ENCODE data around the gene OR5AP2. TPM values are rescaled to one million over a fixed set of nuclear protein-coding genes. Genes with fewer than 3 reads are reported as not detected.
"Not testable (repeated sequence)": the region's sequence is repeated elsewhere in the genome, so short reads cannot be mapped to it uniquely, and the experiment has no call there.

OR5AP2 gene
- total RNA-seq, 2 donors from 2014 or later = not detected

DNA sequence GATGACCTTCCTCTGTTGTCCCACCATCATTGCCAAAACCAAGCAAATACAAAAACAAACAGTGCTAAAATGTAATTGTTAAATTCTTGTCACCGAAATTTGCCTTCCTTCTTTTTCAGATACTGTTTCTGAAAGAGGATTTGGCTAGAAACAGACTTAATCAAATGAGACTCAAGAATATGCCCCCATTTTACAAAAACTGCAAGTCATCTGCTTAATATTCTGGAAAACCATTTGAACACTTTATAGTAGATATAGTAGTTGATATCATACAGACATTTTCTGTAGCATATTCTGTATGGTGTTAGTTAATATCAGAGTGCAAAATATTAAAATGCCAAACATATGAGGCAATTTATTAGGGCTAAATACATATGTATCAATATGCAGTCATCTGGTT is 31.1 kb downstream of the OR5AP2 start:
- no peak for TF ChIP-seq CTCF (IDR thresholded peaks at IDR 0.05)
- Histone ChIP-seq H3K27ac (no peak overlapping the region), H3K4me1 (ENCODE audit: control insufficient read depth in 1 of 2, low read depth in 2 of 2) (no peaks in the 10 kb centered on the region), H3K36me3 (no peaks in the 10 kb centered on the region), H3K9me3 (no peaks in the 10 kb centered on the region), H3K4me3 (no peak overlapping the region), H3K27me3 (replicated peaks; ENCODE audit: insufficient read depth) (no peaks in the 10 kb centered on the region)
- no peak for DNase-seq (ENCODE audit: low spot score)
- no peak for ATAC-seq (ENCODE audit: insufficient number of reproducible peaks, low FRiP score, low read depth)

GRCh38 chr11:56592088-56592717 is 50.0 kb downstream of the OR5AP2 start:
- DNase-seq (ENCODE audit: low spot score); H3K36me3 ChIP-seq; ATAC-seq (ENCODE audit: insufficient number of reproducible peaks, low FRiP score, low read depth); H3K27ac ChIP-seq; H3K9me3 ChIP-seq; H3K27me3 ChIP-seq (replicated peaks; ENCODE audit: insufficient read depth); H3K4me1 ChIP-seq (ENCODE audit: control insufficient read depth in 1 of 2, low read depth in 2 of 2); H3K4me3 ChIP-seq: not testable (repeated sequence)

Other genes with a start within 250 kb of the OR5AP2 start
- not detected for gene OR5AL1, start 229.7 kb downstream of the OR5AP2 start, total RNA-seq
- not detected for gene OR5M3, start 169.1 kb downstream of the OR5AP2 start, total RNA-seq
- gene OR5M8, start 151.1 kb downstream of the OR5AP2 start, total RNA-seq = not detected
- gene OR5M11, start 99.2 kb downstream of the OR5AP2 start, total RNA-seq = not detected
- not detected for gene OR5M10, start 64.7 kb downstream of the OR5AP2 start, total RNA-seq
- not detected for gene OR5M1, start 27.6 kb downstream of the OR5AP2 start, total RNA-seq
- not detected for gene OR5AR1, start 21.2 kb upstream of the OR5AP2 start, total RNA-seq
- gene OR9G1, start 56.7 kb upstream of the OR5AP2 start, total RNA-seq = not detected
- gene OR9G4, start 106.3 kb upstream of the OR5AP2 start, total RNA-seq = not detected

All from thoracic aorta (tissue), 2 donors.